Parathyroid adenoma (tissue), 2 donors: ENCODE results near the gene CSPG4.
"Not testable (repeated sequence)": the region's sequence is repeated elsewhere in the genome, so short reads cannot be mapped to it uniquely, and the experiment has no call there.

ENCODE experiments used
- H2AFZ ChIP-seq: fragments of 300-600 bp; sonication (generic); one replicate; pipeline ENCODE4 v1.7.0; 2017; ENCODE audit warnings: antibody characterized with exemption, mild to moderate bottlenecking
- H3K27ac ChIP-seq: fragments of 300-600 bp; sonication (generic); one replicate; pipeline ENCODE4 v1.7.0; 2017
- H3K27me3 ChIP-seq: fragments of 300-600 bp; sonication (generic); one replicate; pipeline ENCODE4 v1.7.0; 2017; ENCODE audit warnings: low read length; ENCODE audit not compliant: control insufficient read depth, insufficient read depth
- H3K36me3 ChIP-seq: fragments of 300-600 bp; sonication (generic); one replicate; pipeline ENCODE4 v1.7.0; 2017; ENCODE audit warnings: low read length; ENCODE audit not compliant: control insufficient read depth, insufficient read depth
- H3K4me1 ChIP-seq: fragments of 300-600 bp; sonication (generic); one replicate; pipeline ENCODE4 v1.7.0; 2017; ENCODE audit warnings: control low read depth
- H3K4me2 ChIP-seq: fragments of 300-600 bp; sonication (generic); one replicate; pipeline ENCODE4 v1.7.0; 2017; ENCODE audit warnings: low read length
- H3K4me3 ChIP-seq: fragments of 300-600 bp; sonication (generic); one replicate; pipeline ENCODE4 v1.7.0; 2017; ENCODE audit warnings: low read depth, low read length
- H3K79me2 ChIP-seq: fragments of 300-600 bp; sonication (generic); one replicate; pipeline ENCODE4 v1.7.0; 2017; ENCODE audit warnings: control low read depth
- H3K9ac ChIP-seq: fragments of 300-600 bp; sonication (generic); one replicate; pipeline ENCODE4 v1.7.0; 2017; ENCODE audit warnings: mild to moderate bottlenecking
- H3K9me3 ChIP-seq: fragments of 300-600 bp; sonication (generic); one replicate; pipeline ENCODE4 v1.7.0; 2017; ENCODE audit warnings: low read length; ENCODE audit not compliant: control insufficient read depth
- CTCF ChIP-seq: fragments of 300-600 bp; sonication (generic); IDR thresholded peaks from one replicate; pipeline ENCODE4 v1.7.0; 2017; ENCODE audit warnings: antibody characterized with exemption, mild to moderate bottlenecking
- donor health status: primary hyperparathyroidism.

Gene CSPG4

GRCh38 chr15:75720787-75721479, 8.3 kb upstream of the CSPG4 start:
- Histone ChIP-seq H3K27ac (no peak overlapping the region), H3K4me1 (no peaks in the 10 kb centered on the region), H3K4me2 (no peak overlapping the region), H3K27me3 (no peaks in the 10 kb centered on the region), H3K9ac (no peak overlapping the region), H2AFZ (no peak overlapping the region), H3K36me3 (no peaks in the 10 kb centered on the region), H3K9me3 (no peaks in the 10 kb centered on the region), H3K79me2 (no peaks in the 10 kb centered on the region), H3K4me3 (no peak overlapping the region)
- TF ChIP-seq CTCF: peak; percentile 14

GRCh38 chr15:75720297-75720696, 7.6 kb upstream of the CSPG4 start:
- H3K9me3 ChIP-seq: no peaks in the 10 kb centered on the region
- no peak for TF ChIP-seq CTCF
- no peaks in the 10 kb centered on the region for H3K4me1 ChIP-seq
- H3K4me2 ChIP-seq: no peak overlapping the region
- H3K27me3 ChIP-seq: no peaks in the 10 kb centered on the region
- no peak overlapping the region for H3K27ac ChIP-seq
- no peak overlapping the region for H2AFZ ChIP-seq
- H3K79me2 ChIP-seq: no peaks in the 10 kb centered on the region
- no peak overlapping the region for H3K9ac ChIP-seq
- no peaks in the 10 kb centered on the region for H3K36me3 ChIP-seq
- H3K4me3 ChIP-seq: no peak overlapping the region

- no peaks in the 10 kb centered on the region for H3K27me3 ChIP-seq
- TF ChIP-seq CTCF: no peak
- H3K4me2 ChIP-seq: no peak overlapping the region
- no peak overlapping the region for H2AFZ ChIP-seq
- H3K4me3 ChIP-seq: no peak overlapping the region
- no peaks in the 10 kb centered on the region for H3K9me3 ChIP-seq
- H3K4me1 ChIP-seq: no peaks in the 10 kb centered on the region
- no peak overlapping the region for H3K27ac ChIP-seq
- no peaks in the 10 kb centered on the region for H3K79me2 ChIP-seq
- H3K36me3 ChIP-seq: no peaks in the 10 kb centered on the region
- H3K9ac ChIP-seq: no peak overlapping the region
These were observed 5.7 kb upstream of the CSPG4 start for GRCh38 chr15:75718328-75718727.

- not testable (repeated sequence) for H3K4me3 ChIP-seq, H3K9me3 ChIP-seq, H3K27ac ChIP-seq, H3K4me2 ChIP-seq, H3K36me3 ChIP-seq, H3K27me3 ChIP-seq, H3K79me2 ChIP-seq, H3K4me1 ChIP-seq, H2AFZ ChIP-seq, H3K9ac ChIP-seq
These were observed 4.4 kb upstream of the CSPG4 start for GRCh38 chr15:75717001-75717400.

GRCh38 chr15:75716249-75716950, 3.8 kb upstream of the CSPG4 start:
- not testable (repeated sequence) for H3K4me2 ChIP-seq

GRCh38 chr15:75715312-75715832, 2.7 kb upstream of the CSPG4 start:
- not testable (repeated sequence) for H3K4me1 ChIP-seq, H3K79me2 ChIP-seq, H3K4me3 ChIP-seq, H3K36me3 ChIP-seq, H3K9me3 ChIP-seq, H3K27ac ChIP-seq, H3K4me2 ChIP-seq, H3K27me3 ChIP-seq, H2AFZ ChIP-seq, H3K9ac ChIP-seq

More at GRCh38 chr15:75716249-75716950, 3.8 kb upstream of the CSPG4 start:
- not testable (repeated sequence) for H3K27me3 ChIP-seq, H3K36me3 ChIP-seq, H2AFZ ChIP-seq, H3K4me1 ChIP-seq, H3K4me3 ChIP-seq, H3K9me3 ChIP-seq, H3K79me2 ChIP-seq, H3K27ac ChIP-seq, H3K9ac ChIP-seq
